Colon (tissue), 2 donors: ENCODE measurements around the gene OVCA2.

Experiments used
- FAIRE-seq: peaks from 2 replicates; lab custom pipeline; 2012; peaks lifted over from hg19 to GRCh38; lab: Jason Lieb, UNC
- donor health status: control.
- donor health status: control.

OVCA2 gene

GRCh38 chr17:2065949-2066400 is 24.2 kb downstream of the OVCA2 start:
- FAIRE-seq: no peak

- FAIRE-seq: no peak
Observed at GRCh38 chr17:2067048-2067561, 25.3 kb downstream of the OVCA2 start.

DNA sequence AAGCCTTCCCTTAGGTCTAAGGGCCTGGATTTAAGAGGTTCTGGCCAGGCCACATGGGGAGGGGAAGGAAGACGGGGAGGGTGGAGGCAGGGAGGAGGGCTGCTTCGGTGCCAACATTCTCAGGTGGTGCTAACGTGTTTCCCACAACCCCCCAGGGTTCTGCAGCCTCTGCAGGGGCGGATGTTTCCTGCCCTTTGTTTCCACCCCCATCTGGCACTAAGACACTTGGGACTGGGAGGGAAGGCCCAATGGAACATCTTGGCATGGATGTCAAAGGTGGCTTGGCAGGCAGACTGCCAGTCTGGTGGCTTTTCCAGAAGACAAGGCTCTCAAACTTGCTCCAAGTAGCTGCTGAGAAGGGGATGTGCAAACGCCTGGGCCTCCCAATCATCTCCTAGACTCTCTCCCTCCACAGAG is 25.8 kb downstream of the OVCA2 start:
- no peak for FAIRE-seq

DNA sequence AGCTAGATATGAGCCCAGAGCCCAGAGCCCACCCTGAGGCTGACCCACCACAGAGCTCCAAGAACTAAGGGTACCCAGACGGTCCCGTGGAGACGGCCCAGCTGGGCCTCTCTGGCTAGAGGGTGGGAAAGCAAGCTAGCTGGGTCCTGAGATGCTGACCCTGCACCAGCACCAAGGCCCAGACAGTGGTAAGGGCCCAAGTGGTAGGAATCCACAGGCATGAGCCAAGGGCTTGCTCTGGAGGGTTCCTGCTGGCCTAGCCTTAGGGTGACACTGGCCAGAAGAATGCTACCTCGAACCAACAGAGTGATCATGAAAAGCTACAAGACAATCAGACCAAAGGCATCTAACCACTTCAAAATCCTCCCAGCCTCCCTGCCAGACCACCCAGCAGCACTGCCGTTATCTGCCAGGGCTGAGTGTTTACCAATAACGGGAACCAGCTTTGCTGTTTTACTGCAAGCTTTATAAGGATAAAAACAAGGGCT is 26.3 kb downstream of the OVCA2 start:
- FAIRE-seq: no peak

GRCh38 chr17:2068519-2069051 is 26.8 kb downstream of the OVCA2 start:
- no peak for FAIRE-seq

DNA sequence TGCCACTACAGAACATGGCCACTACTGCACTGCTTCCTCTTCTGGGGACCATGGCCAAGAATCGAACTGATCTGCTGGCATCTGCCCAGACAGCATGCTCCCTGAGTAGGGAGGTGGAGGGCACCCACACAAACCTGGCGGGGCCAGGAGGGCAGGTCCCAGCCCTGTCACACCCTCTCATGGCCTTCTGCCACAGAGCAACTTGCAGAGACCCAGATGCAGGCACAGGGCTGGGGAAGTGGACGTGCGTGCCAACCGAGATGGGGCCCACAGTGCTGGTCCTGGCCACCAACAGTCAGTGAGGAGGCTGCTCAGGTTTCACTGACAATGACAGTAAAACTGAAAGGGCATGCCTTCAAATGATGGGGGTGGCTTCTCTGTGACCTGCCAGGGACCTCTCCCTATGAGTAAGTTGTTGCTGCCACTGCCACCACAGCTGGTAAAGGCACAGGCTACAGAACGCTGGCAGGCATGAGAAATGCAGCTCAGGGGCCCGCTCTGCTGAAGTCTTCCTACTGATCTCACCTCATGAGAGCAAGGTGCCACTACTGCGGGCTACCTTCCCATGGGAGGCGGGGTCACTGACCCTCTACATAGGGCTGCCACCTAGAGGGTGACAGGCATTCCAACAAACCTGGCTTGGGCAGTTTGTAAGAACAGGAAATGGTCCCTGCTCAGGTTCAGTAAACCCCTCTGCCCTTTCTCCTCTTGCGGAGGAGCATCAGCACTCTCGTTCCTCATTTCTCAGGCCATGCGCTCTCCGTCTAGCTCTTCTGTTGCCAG is 28.6 kb downstream of the OVCA2 start:
- no peak for FAIRE-seq

DNA sequence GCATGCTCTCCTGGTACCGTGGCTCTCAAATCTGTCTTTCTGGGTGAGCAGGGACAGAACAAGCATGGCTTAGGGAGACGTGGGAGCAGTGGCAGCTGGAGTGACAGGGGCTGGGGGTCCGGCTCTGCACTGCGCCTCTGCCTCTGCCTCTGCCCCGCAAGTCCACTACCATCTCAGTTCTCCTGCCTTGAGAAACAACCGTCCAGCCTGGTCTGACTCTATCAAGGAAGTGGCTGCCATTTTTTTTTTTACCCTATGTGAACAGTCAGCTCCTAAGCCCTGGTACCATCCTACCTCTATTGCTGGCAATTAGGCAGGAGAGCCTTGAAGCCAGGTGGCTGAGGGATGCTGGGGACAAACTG is 29.2 kb downstream of the OVCA2 start:
- no peak for FAIRE-seq

GRCh38 chr17:2071455-2072281 is 29.8 kb downstream of the OVCA2 start:
- FAIRE-seq: no peak

DNA sequence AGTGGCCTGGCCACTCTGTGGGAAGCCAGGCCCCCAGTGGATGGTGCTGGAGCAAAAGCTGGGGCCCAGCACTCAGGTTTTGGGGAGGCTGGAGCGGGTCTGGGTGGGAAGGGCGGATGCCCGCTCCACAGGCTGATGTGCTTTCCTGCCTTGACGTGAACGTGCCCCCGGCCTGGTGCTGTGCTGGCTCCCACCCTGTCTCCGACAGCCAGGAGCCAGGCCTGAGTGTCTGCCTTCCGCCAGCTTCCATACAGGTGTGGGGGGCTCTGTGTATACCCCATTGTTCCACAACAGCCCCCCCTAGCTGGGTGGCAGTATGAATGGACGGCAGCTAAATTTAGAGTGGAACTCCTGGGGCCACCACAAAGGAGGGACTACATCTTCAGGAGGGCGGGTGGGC is 33.1 kb downstream of the OVCA2 start:
- no peak for FAIRE-seq

DNA sequence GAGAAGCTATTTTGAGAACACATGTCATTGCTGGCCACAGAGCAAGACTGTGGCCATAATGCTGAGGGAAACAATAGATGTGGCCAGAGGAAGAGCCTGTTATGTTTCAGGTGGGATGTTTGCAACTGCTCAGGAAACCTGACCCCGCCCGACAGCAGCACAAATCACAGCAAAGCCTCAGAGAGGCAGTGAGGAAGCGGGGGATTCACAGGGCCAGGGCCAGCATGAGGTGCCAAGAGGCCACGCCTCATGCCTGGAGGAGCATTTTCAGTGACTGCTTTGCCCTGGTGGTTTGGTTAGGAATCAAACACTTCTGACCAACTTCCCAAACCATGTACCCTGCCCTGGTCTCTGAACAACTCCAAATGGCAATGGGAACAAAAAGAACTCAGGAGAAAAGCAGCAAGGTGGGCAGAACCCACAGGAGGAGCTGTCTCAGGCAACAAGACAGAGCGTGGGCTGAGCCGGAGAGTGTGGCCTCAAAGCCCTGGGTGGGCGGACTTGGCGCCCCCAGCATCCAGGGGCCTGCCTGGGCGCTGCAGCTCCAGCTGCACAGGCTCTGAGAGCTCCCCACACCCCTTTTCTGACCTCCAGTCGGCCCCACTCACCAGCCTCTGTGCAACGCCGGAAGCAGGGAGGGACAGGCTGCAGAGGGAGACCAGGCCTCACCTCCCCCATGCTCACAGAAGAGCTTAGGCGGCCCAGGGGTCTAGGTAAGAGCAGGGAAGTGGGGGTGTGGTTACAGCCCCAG is 33.7 kb downstream of the OVCA2 start:
- FAIRE-seq: no peak

- no peak for FAIRE-seq
Observed at GRCh38 chr17:2076087-2076984, 34.5 kb downstream of the OVCA2 start.

GRCh38 chr17:2077040-2077439 is 35.2 kb downstream of the OVCA2 start:
- no peak for FAIRE-seq

DNA sequence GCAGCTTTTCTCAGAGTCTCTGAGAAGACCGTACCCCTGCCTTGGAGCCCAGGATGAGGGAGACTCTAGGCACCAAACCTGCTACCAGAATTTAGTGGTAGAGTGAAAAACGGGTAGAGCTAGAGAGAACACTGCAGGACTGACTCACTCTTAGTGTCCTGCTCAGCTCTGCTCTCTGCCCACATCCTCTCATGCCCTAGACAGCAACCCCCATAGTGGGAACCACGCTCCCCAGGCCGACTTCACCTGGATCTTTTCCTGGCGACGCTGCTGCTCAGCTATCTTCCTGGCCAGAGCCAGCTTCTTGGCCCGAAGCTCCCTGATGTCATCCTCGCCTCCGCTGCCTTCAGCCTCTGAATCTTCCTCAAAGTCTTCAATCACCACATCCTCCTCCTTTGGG is 39.7 kb downstream of the OVCA2 start:
- no peak for FAIRE-seq

DNA sequence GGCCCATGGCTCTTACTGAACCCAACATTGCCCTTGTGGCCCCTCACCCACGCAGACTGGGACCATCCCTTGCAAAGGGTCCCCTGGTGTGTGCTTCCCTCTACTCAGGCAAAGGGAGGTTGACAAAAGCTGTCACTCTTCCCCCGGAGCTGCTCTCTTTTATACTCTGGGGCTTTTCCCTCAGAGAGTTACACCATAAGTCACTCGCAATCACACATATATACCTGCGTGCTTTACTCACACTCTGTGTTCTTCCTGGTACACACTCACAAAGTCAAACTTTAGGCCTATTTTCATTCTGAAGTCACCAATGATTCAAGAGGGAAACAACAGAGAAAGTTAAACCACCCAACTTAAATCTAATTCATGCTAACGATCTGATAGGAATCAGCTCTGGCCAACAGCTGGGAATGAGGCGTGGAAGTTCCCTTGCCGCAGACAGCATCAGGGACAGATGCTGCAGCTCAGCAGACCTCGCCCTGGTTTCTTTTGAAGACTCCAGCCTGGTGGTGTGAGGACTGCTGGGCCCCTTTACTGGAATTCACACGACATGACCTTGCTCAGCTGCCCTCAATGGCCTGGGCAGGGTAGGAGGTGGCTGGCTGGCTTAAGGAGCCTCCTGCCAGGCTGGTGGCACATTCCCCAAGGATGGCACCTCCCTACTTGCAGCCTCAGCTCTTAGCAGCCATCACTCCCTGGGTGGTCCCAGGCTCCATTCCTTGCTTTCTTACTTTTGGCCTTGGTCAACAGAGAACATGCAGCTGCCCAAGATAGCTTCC is 40.4 kb downstream of the OVCA2 start:
- FAIRE-seq: no peak

GRCh38 chr17:2083613-2084035 is 41.8 kb downstream of the OVCA2 start:
- no peak for FAIRE-seq

GRCh38 chr17:2084036-2084765 is 42.4 kb downstream of the OVCA2 start:
- no peak for FAIRE-seq

DNA sequence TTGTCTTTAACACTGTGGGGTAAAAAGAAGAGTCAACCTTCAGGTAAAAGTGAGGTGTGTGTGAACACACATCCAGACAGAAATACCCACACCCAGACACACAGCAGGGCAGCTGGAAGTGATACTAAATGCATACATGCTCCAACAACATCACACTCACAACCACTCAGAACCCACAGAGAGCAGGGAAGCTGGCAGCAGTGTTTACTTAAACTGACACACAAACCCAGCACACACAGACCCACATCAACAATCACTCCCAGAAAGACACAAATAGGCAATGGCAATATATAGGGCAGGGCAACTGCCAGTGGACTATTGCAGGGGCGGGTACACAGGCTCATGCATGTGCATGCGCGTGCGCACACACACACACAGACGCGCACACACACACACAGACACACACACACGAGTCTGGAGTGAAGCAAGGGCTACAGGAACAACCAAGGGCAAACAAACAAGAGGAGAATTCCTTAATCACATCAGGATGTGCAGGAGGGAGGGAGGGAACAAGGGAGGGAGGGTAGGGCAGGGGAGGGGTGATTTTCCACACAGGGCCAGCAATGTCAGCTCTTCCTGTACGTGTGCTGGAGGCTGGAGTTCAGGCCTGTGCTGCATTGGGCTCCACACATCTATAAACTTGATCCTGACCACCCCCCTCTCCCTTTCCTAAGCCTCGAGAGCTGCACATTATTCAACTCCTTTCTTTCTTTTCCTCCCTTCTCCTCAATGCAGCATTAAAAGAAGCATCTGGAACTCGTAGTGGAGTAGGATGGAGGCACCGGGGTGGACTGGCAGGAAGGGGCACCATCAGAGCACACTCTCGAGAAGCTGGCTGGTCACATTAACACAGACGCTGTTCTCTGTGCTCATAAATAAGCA is 43.2 kb downstream of the OVCA2 start:
- FAIRE-seq: no peak

DNA sequence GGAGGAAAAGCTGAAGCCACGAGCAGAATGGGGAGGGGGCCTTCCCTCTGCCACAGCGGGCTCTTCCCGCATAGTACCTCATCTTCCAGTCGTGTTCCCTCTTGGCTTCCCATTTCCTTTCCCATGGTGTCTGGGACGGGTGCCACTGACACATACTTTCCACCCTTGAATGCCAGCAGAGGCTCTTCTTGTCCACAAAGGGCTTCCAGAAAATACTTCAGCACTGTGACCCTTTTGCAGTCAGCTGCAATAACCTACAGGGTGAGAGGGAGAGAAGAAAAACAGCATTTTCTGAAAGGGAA is 43.8 kb downstream of the OVCA2 start:
- no peak for FAIRE-seq

DNA sequence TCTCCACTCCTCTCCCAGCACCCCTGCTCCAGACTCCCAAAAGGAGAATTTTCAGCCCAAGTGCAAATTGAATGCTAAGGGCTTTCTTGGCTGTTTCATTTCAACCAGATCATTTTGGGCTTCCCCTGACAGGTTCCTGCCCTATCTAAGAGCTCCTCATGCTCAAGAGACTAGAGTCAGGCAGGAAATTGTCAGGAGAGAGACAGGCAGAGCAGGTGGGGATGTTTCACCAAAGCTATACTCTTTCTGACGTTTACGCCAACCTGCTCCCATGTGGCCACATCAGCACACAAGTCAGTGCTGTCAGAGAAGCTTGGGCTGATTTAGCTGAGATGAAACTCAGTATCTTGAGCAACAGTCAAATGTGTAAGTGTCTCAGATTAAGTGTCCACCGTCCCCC is 44.5 kb downstream of the OVCA2 start:
- no peak for FAIRE-seq
